Astrocyte (in vitro differentiated cells and primary cell): ENCODE results near the gene SDHAF3.

Experiments
- EZH2 ChIP-seq: IDR thresholded peaks from 2 replicates; pipeline ENCODE4 v1.6.1; 2012; ENCODE audit warnings: mild to moderate bottlenecking, low read length, inconsistent platforms; ENCODE audit not compliant: insufficient read depth
- TF ChIP-seq, protein P1 (sequence below): IDR thresholded peaks from 2 replicates; pipeline ENCODE4 v1.5.1; 2011; ENCODE audit warnings: low read depth, mild to moderate bottlenecking, inconsistent platforms, low read length, moderate library complexity; ENCODE audit not compliant: insufficient read depth

DNA sequence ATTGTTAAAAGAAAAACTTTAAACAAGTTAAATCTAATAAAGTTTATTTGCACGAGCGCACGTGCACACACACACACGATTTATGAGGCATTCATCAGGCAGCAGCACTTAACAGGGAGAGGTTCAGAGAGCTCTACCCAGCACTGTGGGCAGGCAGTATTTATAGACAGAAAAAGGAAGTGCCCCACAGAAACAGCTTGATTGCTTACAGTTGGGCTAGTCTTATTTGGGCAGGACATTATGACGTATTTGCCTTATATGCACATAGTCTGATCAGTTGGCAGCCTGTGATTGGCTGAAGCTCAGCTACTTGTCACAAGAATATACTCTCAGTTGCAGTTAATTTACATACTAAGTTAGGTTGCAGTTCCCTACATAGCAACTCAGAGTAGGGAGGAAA lies 1.2 kb upstream of the SDHAF3 start:
- TF ChIP-seq, protein P1, sequence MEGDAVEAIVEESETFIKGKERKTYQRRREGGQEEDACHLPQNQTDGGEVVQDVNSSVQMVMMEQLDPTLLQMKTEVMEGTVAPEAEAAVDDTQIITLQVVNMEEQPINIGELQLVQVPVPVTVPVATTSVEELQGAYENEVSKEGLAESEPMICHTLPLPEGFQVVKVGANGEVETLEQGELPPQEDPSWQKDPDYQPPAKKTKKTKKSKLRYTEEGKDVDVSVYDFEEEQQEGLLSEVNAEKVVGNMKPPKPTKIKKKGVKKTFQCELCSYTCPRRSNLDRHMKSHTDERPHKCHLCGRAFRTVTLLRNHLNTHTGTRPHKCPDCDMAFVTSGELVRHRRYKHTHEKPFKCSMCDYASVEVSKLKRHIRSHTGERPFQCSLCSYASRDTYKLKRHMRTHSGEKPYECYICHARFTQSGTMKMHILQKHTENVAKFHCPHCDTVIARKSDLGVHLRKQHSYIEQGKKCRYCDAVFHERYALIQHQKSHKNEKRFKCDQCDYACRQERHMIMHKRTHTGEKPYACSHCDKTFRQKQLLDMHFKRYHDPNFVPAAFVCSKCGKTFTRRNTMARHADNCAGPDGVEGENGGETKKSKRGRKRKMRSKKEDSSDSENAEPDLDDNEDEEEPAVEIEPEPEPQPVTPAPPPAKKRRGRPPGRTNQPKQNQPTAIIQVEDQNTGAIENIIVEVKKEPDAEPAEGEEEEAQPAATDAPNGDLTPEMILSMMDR: no peak
- TF ChIP-seq EZH2: no peak
